GM21576 (cell line): ENCODE data around the gene NPHP4.
"Not testable (repeated sequence)": the region's sequence is repeated elsewhere in the genome, so short reads cannot be mapped to it uniquely, and the experiment has no call there.

ENCODE experiments used
- ATAC-seq: cut with Tn5 transposase; IDR thresholded peaks from one replicate; pipeline ENCODE4 v1.9.1; 2021; ENCODE audit warnings: mild to moderate bottlenecking, moderate library complexity; ENCODE audit not compliant: unreplicated experiment

The NPHP4 gene

GRCh38 chr1:5898266-5898665, 94.0 kb downstream of the NPHP4 start:
- no peak for ATAC-seq

GRCh38 chr1:5896706-5897660, 95.2 kb downstream of the NPHP4 start:
- ATAC-seq, result no peak

GRCh38 chr1:5895446-5896406, 96.5 kb downstream of the NPHP4 start:
- ATAC-seq, result no peak

- not testable (repeated sequence) for ATAC-seq
These were observed 98.4 kb downstream of the NPHP4 start for GRCh38 chr1:5893699-5894278.

GRCh38 chr1:5892329-5892728, 99.9 kb downstream of the NPHP4 start:
- no peak for ATAC-seq

GRCh38 chr1:5891736-5892135, 100.5 kb downstream of the NPHP4 start:
- ATAC-seq, result no peak

- ATAC-seq, result no peak
These were observed 101.1 kb downstream of the NPHP4 start for GRCh38 chr1:5891137-5891536.

GRCh38 chr1:5890346-5891106, 101.7 kb downstream of the NPHP4 start:
- ATAC-seq, result no peak

GRCh38 chr1:5889901-5890300, 102.3 kb downstream of the NPHP4 start:
- ATAC-seq, result no peak

GRCh38 chr1:5889462-5889861, 102.8 kb downstream of the NPHP4 start:
- ATAC-seq, result no peak

- ATAC-seq, result no peak
These were observed 103.5 kb downstream of the NPHP4 start for GRCh38 chr1:5888606-5889211.

GRCh38 chr1:5887971-5888361, 104.3 kb downstream of the NPHP4 start:
- ATAC-seq, result no peak

- ATAC-seq, result no peak
These were observed 104.8 kb downstream of the NPHP4 start for GRCh38 chr1:5887349-5887970.

GRCh38 chr1:5886541-5887348, 105.5 kb downstream of the NPHP4 start:
- ATAC-seq, result no peak

GRCh38 chr1:5886140-5886483, 106.1 kb downstream of the NPHP4 start:
- no peak for ATAC-seq

- no peak for ATAC-seq
These were observed 106.6 kb downstream of the NPHP4 start for GRCh38 chr1:5885471-5886139.

- no peak for ATAC-seq
These were observed 108.1 kb downstream of the NPHP4 start for GRCh38 chr1:5884110-5884509.
